Measurements from ENCODE around the gene GOLGA8B.

GOLGA8B gene

DNA sequence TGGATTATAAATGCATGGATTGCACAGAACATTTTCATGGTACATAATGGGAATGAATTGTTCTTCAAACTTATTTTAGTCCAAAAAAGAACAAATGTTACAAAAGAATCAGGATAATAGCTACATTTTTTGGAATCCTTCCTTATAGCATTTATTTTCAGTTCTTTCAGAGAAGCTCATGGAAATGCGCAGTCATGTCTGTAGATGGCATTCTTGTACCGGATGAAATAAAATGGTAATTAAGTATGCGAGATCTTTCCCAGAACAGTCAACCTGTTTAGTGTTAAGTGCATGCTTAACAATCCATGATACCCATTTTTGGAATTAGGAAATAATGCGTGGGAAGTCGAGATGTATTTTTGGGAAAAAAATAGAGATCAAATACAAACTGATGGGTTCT, 38.2 kb upstream of the GOLGA8B start:
- Histone ChIP-seq H3K4me3 (ENCODE audit: low read length) (no peak overlapping the region), H4K20me1 (ENCODE audit: insufficient read depth, low read length) (no peaks in the 10 kb centered on the region), H3K36me3 (replicated peaks; ENCODE audit: low read depth, low read length) (no peaks in the 10 kb centered on the region), H3K27me3 (ENCODE audit: low read depth, low read length) (peaks cover 14% of the 10 kb centered on the region), H3K79me2 (ENCODE audit: low read length) (no peaks in the 10 kb centered on the region), H3K9ac (ENCODE audit: low read length) (no peak overlapping the region), H3K4me2 (ENCODE audit: low read length) (no peak overlapping the region), H3K27ac (ENCODE audit: low read length) (no peak overlapping the region), H3K4me1 (ENCODE audit: low read length) (no peaks in the 10 kb centered on the region), H3K9me3 (ENCODE audit: insufficient read depth, low read length) (no peaks in the 10 kb centered on the region), H2AFZ (ENCODE audit: low read depth, low read length) (no peak overlapping the region)
- no peak for TF ChIP-seq EZH2phosphoT487 (IDR thresholded peaks at IDR 0.05; ENCODE audit: low read depth)
- TF ChIP-seq, protein P1, sequence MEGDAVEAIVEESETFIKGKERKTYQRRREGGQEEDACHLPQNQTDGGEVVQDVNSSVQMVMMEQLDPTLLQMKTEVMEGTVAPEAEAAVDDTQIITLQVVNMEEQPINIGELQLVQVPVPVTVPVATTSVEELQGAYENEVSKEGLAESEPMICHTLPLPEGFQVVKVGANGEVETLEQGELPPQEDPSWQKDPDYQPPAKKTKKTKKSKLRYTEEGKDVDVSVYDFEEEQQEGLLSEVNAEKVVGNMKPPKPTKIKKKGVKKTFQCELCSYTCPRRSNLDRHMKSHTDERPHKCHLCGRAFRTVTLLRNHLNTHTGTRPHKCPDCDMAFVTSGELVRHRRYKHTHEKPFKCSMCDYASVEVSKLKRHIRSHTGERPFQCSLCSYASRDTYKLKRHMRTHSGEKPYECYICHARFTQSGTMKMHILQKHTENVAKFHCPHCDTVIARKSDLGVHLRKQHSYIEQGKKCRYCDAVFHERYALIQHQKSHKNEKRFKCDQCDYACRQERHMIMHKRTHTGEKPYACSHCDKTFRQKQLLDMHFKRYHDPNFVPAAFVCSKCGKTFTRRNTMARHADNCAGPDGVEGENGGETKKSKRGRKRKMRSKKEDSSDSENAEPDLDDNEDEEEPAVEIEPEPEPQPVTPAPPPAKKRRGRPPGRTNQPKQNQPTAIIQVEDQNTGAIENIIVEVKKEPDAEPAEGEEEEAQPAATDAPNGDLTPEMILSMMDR (IDR thresholded peaks at IDR 0.05; ENCODE audit: low read depth, low read length) = peak; percentile 56

DNA sequence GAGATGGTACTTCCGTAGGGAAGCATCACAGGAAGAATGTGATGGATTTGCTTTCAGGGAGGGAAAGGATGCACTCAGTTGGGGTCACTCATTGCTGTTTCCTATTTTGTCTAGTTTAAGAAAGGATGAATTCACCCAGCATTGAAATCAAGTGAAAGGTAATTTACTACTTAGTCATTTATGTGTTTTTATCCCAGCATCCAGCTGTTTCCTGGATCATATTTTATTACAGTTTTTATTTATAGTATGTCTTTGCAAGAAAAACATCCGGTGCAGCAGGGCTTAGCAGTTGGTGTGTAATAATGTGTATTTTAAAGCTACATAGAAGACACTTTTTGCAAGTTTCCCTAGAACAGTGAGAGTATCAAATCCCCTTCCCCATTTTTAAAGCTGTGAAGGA, 37.4 kb upstream of the GOLGA8B start:
- Histone ChIP-seq H3K4me2 (ENCODE audit: low read length) (no peak overlapping the region), H3K27ac (ENCODE audit: low read length) (no peak overlapping the region), H3K79me2 (ENCODE audit: low read length) (no peaks in the 10 kb centered on the region), H3K9me3 (ENCODE audit: insufficient read depth, low read length) (no peaks in the 10 kb centered on the region), H3K36me3 (replicated peaks; ENCODE audit: low read depth, low read length) (no peaks in the 10 kb centered on the region), H3K9ac (ENCODE audit: low read length) (no peak overlapping the region), H3K4me3 (ENCODE audit: low read length) (no peak overlapping the region), H2AFZ (ENCODE audit: low read depth, low read length) (no peak overlapping the region), H4K20me1 (ENCODE audit: insufficient read depth, low read length) (no peaks in the 10 kb centered on the region), H3K27me3 (ENCODE audit: low read depth, low read length) (peaks cover 19% of the 10 kb centered on the region), H3K4me1 (ENCODE audit: low read length) (no peaks in the 10 kb centered on the region)
- TF ChIP-seq EZH2phosphoT487 (IDR thresholded peaks at IDR 0.05; ENCODE audit: low read depth) = no peak
- TF ChIP-seq, protein P1 (IDR thresholded peaks at IDR 0.05; ENCODE audit: low read depth, low read length) = no peak

DNA sequence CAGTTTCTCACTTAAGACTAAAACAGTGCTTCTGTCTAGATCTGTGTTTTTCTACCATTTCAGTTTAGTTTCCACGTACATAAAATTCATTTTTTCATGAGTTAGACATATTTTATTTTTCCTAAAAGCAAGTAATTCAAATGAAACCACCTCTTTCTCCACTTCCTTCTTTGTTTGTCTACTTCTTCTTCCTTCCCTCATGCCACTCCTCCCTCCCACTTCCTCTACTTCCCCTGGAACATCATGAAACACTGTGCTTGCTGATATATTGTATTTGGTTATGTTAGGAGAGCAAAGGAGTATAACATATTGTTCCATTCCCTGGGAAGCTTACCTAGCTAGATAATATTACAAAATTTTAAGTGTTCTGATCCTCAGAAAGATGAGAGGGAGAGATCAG, 36.7 kb upstream of the GOLGA8B start:
- no peak overlapping the region for H3K9ac ChIP-seq (ENCODE audit: low read length)
- H3K4me2 ChIP-seq (ENCODE audit: low read length) = no peak overlapping the region
- H3K27me3 ChIP-seq (ENCODE audit: low read depth, low read length) = peaks cover 22% of the 10 kb centered on the region
- H3K4me3 ChIP-seq (ENCODE audit: low read length) = no peak overlapping the region
- no peak overlapping the region for H3K27ac ChIP-seq (ENCODE audit: low read length)
- no peaks in the 10 kb centered on the region for H4K20me1 ChIP-seq (ENCODE audit: insufficient read depth, low read length)
- H3K4me1 ChIP-seq (ENCODE audit: low read length) = no peaks in the 10 kb centered on the region
- TF ChIP-seq EZH2phosphoT487 (IDR thresholded peaks at IDR 0.05; ENCODE audit: low read depth) = no peak
- H2AFZ ChIP-seq (ENCODE audit: low read depth, low read length) = no peak overlapping the region
- H3K79me2 ChIP-seq (ENCODE audit: low read length) = no peaks in the 10 kb centered on the region
- no peaks in the 10 kb centered on the region for H3K9me3 ChIP-seq (ENCODE audit: insufficient read depth, low read length)
- no peaks in the 10 kb centered on the region for H3K36me3 ChIP-seq (replicated peaks; ENCODE audit: low read depth, low read length)

DNA sequence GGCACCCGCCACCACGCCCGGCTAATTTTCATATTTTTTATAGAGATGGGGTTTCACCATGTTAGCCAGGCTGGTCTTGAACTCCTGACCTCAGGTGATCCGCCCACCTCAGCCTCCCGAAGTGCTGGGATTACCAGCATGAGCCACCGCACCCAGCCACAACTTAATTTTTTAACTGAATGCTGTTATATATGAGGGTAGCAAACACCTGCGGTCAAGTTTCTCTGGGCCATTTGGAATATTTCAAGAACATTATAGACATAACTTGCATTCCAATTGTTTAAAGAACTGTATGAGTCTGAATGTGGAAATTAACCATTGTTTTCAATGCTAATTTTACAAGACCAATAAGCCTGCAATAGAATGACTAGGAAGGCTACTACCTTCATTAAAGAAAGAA, 35.7 kb upstream of the GOLGA8B start:
- Histone ChIP-seq H3K4me2 (ENCODE audit: low read length) (no peak overlapping the region), H3K79me2 (ENCODE audit: low read length) (no peaks in the 10 kb centered on the region), H4K20me1 (ENCODE audit: insufficient read depth, low read length) (no peaks in the 10 kb centered on the region)

More for the DNA sequence above, 35.7 kb upstream of the GOLGA8B start:
- no peak overlapping the region for H3K27ac ChIP-seq (ENCODE audit: low read length)
- H3K36me3 ChIP-seq (replicated peaks; ENCODE audit: low read depth, low read length) = no peaks in the 10 kb centered on the region
- no peak overlapping the region for H3K9ac ChIP-seq (ENCODE audit: low read length)
- H3K27me3 ChIP-seq (ENCODE audit: low read depth, low read length) = peaks cover 22% of the 10 kb centered on the region
- H3K9me3 ChIP-seq (ENCODE audit: insufficient read depth, low read length) = no peaks in the 10 kb centered on the region
- TF ChIP-seq, protein P1 (IDR thresholded peaks at IDR 0.05; ENCODE audit: low read depth, low read length) = no peak
- TF ChIP-seq EZH2phosphoT487 (IDR thresholded peaks at IDR 0.05; ENCODE audit: low read depth) = no peak
- no peaks in the 10 kb centered on the region for H3K4me1 ChIP-seq (ENCODE audit: low read length)
- H2AFZ ChIP-seq (ENCODE audit: low read depth, low read length) = no peak overlapping the region
- no peak overlapping the region for H3K4me3 ChIP-seq (ENCODE audit: low read length)

All from OCI-LY3 (cell line).